ENCODE measurements around the gene DCANP1.

- no peak for TF ChIP-seq CTCF (optimal IDR thresholded peaks at IDR 0.05 in 1 of 3, IDR thresholded peaks at IDR 0.05 in 1 of 3, conservative IDR thresholded peaks at IDR 0.05 in 1 of 3; ENCODE audit: extremely low read depth in 1 of 3, insufficient read depth in 2 of 3, low read length in 3 of 3)
- no peak for TF ChIP-seq EZH2 (IDR thresholded peaks at IDR 0.05; ENCODE audit: low read length)
Observed at GRCh38 chr5:135434591-135435466, 12.3 kb downstream of the DCANP1 start.

Measured in keratinocyte (primary cell).